Measurements from ENCODE around the gene TM2D3.
A peak's percentile ranks its signal among the peaks of the same experiment; 100 is the strongest.

TM2D3 gene

GRCh38 chr15:101652098-101652785 lies at the start of gene TM2D3:
Gene TM2D3, minus strand, starts transcription at chr15:101652381. Its CDS starts 20 bp downstream, at chr15:101652361.
- peak; percentile 95 for DNase-seq

GRCh38 chr15:101698314-101698713 lies 46.1 kb upstream of the TM2D3 start:
- DNase-seq, result no peak

GRCh38 chr15:101697488-101697887 lies 45.3 kb upstream of the TM2D3 start:
- no peak for DNase-seq

GRCh38 chr15:101696829-101697228 lies 44.6 kb upstream of the TM2D3 start:
- no peak for DNase-seq

- no peak for DNase-seq
Observed at GRCh38 chr15:101694261-101694660, 42.1 kb upstream of the TM2D3 start.

- DNase-seq, result peak; percentile 38
Observed at GRCh38 chr15:101692801-101693598, 40.8 kb upstream of the TM2D3 start.

GRCh38 chr15:101689901-101690300 lies 37.7 kb upstream of the TM2D3 start:
- peak; percentile 53 for DNase-seq

- DNase-seq, result no peak
Observed at GRCh38 chr15:101686718-101687117, 34.5 kb upstream of the TM2D3 start.

GRCh38 chr15:101684877-101685276 lies 32.7 kb upstream of the TM2D3 start:
- DNase-seq, result no peak

- no peak for DNase-seq
Observed at GRCh38 chr15:101684384-101684783, 32.2 kb upstream of the TM2D3 start.

- no peak for DNase-seq
Observed at GRCh38 chr15:101679806-101680205, 27.6 kb upstream of the TM2D3 start.

GRCh38 chr15:101676921-101677329 lies 24.7 kb upstream of the TM2D3 start:
- DNase-seq, result no peak

GRCh38 chr15:101675796-101676582 lies 23.8 kb upstream of the TM2D3 start:
- no peak for DNase-seq

GRCh38 chr15:101675015-101675414 lies 22.8 kb upstream of the TM2D3 start:
- no peak for DNase-seq

- DNase-seq, result no peak
Observed at GRCh38 chr15:101672298-101672697, 20.1 kb upstream of the TM2D3 start.

- no peak for DNase-seq
Observed at GRCh38 chr15:101669744-101670143, 17.6 kb upstream of the TM2D3 start.

- DNase-seq, result no peak
Observed at GRCh38 chr15:101667881-101668280, 15.7 kb upstream of the TM2D3 start.

- DNase-seq, result no peak
Observed at GRCh38 chr15:101664303-101664913, 12.2 kb upstream of the TM2D3 start.

GRCh38 chr15:101662203-101662602 lies 10.0 kb upstream of the TM2D3 start:
- DNase-seq, result no peak

- no peak for DNase-seq
Observed at GRCh38 chr15:101660005-101660404, 7.8 kb upstream of the TM2D3 start.

GRCh38 chr15:101657968-101658784 lies 6.0 kb upstream of the TM2D3 start:
- no peak for DNase-seq

GRCh38 chr15:101657171-101657570 lies 5.0 kb upstream of the TM2D3 start:
- DNase-seq, result no peak
